Left hindlimb (tissue), 1 donor: Measurements from ENCODE around the gene HOOK2.
A peak's percentile ranks its signal among the peaks of the same experiment; 100 is the strongest.

Experiments
- DNase-seq: peaks from one replicate; pipeline ENCODE4 v3.0.0-alpha.2; 2018

Gene HOOK2

GRCh38 chr19:12782424-12783290 lies 7.3 kb upstream of the HOOK2 start:
- peak; percentile 93 for DNase-seq

GRCh38 chr19:12782174-12782423 lies 6.7 kb upstream of the HOOK2 start:
- DNase-seq = no peak

DNA sequence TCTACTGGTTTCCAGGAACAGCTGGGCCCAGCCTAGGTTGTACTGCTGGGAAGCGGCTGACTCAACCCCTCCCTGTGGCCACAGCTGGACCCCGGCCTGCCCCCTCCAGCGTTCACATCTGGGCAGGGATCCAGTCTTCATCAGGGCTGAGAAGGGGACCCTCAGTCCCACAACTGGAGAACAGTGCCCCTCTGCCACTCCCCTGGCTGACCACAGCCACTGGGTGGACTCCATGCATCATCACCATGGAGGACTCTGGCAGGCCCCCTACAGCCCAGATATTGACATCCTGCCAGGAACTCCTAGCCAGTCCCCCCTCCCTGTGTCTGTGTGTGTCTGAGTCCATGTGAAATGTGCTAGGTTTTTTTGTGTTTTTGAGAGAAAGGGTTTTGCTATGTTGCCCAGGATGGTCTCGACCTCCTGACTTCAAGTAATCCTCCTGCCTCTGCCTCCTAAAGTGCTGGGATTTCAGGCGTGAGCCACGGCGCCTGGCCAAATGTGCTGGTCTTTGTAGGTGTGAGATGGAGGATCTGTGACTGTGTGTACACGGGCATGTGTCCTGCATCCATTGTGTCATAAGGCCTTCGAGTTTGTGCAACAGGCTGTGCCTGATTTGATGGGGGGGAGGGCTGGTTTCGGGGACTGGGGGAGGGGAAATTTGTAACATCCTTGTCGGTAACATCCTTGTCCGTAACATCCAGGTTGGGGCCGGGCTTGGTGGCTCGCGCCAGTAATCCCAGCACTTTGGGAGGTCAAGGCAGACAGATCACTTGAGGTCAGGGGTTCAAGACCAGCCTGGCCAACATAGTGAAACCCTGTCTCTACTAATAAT lies 4.0 kb upstream of the HOOK2 start:
- DNase-seq = peak; percentile 92

DNA sequence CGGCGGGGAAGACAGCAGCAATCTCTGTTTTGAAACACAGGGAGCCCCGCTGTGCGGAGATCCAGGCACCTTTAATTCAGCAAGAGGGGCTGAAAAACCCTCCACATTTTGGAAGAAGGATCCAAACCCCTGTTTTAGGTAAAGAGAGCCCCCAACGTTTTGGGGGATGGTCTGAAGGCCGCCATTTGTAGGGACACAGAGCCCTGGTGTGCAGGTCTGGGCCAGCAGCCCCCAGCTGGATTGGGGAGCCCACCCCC lies 3.5 kb upstream of the HOOK2 start:
- DNase-seq = no peak

- peak; percentile 90 for DNase-seq
These were observed 2.9 kb upstream of the HOOK2 start for GRCh38 chr19:12778017-12778904.

GRCh38 chr19:12777217-12778016 lies 2.1 kb upstream of the HOOK2 start:
- DNase-seq = peak; percentile 89

DNA sequence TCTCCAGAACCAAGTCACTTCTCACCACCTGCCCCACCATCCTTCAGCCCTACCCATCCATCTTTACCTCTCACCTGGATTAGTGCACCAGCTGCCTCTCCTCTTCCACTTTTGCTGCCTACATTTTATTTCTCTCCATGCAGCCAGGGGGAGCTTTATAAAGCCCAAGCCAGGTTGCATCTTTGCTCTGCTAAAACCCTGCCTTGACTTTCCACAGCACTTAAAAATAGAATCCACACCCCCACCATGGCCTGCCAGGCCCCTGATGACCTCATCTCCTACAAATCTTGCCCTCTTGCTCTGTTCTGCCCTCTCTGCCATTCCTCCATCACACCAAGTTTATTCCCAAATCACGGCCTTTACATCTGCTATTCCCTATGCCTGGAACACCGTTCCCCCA lies 1.8 kb downstream of the HOOK2 start:
- no peak for DNase-seq

DNA sequence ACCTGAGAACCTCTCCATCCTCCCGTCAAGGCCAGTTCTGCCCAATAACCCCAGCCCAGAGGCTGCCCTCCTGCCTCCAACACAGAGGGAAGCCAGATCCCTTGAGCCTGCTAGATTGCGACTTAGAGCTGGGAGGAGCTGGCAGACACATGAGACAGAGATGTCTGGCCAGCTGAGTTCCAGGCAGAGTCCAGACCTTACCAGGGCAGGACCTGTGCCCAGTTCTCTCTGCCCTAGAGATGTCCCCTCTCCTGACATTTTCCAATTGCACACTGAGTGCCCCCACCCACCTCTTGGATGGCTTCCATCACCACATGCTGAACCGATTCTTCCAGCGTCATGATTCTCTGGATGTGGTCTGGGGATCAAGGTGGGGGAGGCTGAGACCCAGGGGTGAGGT lies 3.0 kb downstream of the HOOK2 start:
- DNase-seq = no peak

DNA sequence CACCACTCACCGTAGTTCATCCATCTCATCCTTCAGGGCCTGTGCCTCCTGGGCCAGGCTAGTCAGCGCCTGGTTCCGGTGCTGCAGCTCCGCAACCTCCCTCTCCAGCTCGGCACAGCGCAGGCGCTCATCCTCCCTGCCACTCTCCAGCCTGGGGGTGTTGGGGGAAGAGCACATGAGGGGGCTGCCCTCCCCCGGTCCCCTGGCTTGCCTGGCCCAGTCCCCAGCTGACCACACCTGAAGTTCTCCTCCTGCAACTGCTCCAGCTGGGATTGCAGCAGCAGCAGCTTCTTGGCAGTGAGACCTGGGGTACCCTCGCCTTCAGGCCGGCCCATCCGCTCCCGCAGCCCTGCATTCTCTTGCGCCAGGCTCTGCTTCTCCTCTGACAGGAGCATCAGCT lies 4.4 kb downstream of the HOOK2 start:
- DNase-seq = no peak

DNA sequence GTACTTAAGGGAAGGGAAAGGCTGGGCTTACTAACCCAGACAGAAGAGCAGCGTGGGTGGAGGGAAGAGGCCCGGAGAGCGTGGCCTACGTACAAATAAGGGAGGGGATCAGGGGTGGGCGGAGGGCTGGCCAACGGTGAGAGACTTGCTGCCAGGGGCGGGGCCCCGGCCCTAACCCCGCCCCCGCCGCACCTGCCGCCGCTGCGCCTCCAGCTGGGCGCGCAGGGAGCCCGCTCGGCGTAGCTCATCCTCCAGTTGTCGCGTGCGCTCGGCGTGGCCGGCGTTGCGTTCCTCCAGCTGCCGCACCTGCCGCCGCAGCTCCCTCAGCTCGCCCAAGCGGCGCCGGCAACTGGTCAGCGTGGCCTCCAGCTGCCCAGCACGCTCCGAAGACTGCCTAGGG lies 5.7 kb downstream of the HOOK2 start:
- peak; percentile 58 for DNase-seq

GRCh38 chr19:12767666-12768065 lies 7.7 kb downstream of the HOOK2 start:
- no peak for DNase-seq

DNA sequence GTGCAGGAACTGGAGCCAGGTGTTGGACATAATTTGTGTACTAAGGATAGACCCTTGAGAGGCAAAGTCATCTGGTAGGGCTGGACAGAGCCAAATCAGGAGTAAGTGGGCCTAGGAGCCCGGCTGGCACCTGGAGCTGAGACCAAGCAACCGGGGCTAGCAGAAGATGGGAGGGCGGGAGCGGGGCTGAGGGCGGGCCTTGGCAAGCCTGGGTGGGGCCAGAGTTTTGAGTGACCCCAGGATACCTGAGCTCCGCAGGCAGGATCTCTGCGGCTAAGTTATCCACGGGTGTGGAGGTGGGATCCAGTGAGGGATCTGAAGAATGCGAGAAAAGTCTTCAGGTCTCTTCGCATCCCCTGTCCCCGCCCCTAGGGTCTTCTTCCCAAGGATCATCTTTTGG lies 8.2 kb downstream of the HOOK2 start:
- no peak for DNase-seq

DNA sequence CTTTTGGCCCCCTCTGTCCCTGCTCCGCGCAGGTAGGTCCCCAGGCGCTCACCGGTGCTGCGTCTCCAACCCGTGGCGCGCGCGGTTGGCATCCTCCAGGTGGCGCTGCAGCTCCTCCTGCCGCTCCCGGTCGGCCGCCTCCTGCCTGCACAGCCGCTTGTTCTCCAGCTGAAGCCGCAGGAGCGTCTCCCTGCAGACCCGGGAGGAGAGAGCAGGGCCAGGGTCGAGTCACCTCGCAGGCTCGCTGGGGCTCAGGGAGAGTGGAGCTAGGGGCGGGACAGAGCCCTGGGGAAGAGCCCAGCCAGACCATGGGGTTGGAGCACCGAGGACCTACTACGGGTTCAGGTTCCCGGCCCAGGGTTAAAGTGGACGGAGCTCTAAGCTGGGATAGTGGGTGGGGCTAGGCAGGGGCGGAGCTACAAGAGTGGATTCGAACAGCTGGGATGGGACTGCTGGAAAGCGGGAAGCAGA lies 9.3 kb downstream of the HOOK2 start:
- peak; percentile 88 for DNase-seq

GRCh38 chr19:12764698-12765097 lies 10.7 kb downstream of the HOOK2 start:
- DNase-seq = no peak

GRCh38 chr19:12763100-12763499 lies 12.3 kb downstream of the HOOK2 start:
- no peak for DNase-seq

GRCh38 chr19:12759686-12760085 lies 15.7 kb downstream of the HOOK2 start:
- no peak for DNase-seq

- peak; percentile 81 for DNase-seq
These were observed 17.6 kb downstream of the HOOK2 start for GRCh38 chr19:12757544-12758274.

DNA sequence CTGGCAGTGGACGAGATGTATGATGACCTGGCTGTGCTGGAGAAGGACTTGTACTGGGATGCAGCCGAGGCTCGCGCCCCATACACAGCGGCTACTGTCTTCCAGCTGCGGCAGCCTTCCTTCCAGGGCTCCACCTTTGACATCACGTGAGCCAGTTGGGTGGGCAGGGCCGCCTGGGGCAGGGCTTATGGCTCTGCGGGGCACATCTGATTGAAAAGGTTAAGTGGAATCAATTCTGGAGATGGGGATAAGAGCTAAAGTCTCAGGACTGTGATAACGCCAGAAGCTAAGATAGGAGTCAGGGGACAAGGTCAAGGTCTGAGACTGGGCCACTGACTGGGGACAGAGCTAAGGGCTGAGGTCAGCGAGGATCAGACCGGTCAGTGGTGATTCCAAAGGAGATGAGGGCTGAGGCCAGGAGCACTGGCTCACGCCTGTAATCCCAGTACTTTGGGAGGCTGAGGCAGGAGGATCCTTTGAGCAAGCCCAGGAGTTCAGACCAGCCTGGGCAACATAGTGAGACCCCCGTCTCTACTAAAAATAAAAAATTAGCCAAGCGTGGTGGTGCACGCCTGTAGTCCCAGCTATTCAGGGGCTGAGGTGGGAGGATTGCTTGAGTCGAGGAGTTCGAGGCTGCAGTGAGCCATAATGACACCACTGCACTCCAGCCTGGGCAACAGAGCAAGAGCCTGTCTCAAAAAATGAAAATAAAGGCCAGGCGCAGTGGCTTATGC lies 19.0 kb downstream of the HOOK2 start:
- DNase-seq = no peak

GRCh38 chr19:12754465-12755196 lies 20.7 kb downstream of the HOOK2 start:
- no peak for DNase-seq

DNA sequence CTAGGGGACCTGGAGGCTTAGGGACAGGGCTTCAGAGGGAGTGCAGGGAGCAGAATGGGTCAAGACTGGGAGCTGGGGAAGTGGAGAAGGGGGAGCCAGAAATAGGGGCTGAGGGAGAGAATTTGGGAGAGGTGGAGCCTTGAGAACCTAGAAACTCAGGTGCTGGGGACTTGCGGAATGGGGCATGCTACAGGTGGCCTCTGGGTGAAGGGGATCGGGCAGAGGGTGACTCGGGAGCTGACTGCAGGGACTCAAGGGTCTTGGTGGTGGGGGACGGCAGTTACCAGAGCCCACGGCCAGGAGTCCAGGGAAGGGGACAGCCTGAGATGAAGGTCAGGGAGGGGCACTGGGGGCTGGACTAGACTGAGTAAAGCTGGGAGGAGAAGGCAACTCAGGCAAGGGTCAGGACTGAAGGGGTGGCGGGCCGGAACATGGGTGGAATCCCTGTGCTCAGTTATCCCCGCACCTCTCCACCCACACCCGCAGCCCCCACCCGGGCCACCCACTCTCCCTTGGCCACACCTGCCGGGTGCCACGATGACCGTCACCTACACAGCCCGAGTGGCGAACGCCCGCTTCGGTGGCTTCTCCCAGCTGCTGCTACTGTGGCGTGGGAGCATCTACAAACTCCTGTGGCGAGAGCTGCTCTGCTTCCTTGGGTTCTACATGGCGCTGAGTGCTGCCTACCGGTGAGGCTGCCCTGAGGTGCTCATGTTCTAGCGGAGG lies 23.1 kb downstream of the HOOK2 start:
- DNase-seq = no peak
